ENCODE data around the gene ANOS1.
A peak's percentile ranks its signal among the peaks of the same experiment; 100 is the strongest.
"Not testable (repeated sequence)": the region's sequence is repeated elsewhere in the genome, so short reads cannot be mapped to it uniquely, and the experiment has no call there.

Gene ANOS1, protein sequence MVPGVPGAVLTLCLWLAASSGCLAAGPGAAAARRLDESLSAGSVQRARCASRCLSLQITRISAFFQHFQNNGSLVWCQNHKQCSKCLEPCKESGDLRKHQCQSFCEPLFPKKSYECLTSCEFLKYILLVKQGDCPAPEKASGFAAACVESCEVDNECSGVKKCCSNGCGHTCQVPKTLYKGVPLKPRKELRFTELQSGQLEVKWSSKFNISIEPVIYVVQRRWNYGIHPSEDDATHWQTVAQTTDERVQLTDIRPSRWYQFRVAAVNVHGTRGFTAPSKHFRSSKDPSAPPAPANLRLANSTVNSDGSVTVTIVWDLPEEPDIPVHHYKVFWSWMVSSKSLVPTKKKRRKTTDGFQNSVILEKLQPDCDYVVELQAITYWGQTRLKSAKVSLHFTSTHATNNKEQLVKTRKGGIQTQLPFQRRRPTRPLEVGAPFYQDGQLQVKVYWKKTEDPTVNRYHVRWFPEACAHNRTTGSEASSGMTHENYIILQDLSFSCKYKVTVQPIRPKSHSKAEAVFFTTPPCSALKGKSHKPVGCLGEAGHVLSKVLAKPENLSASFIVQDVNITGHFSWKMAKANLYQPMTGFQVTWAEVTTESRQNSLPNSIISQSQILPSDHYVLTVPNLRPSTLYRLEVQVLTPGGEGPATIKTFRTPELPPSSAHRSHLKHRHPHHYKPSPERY

DNA sequence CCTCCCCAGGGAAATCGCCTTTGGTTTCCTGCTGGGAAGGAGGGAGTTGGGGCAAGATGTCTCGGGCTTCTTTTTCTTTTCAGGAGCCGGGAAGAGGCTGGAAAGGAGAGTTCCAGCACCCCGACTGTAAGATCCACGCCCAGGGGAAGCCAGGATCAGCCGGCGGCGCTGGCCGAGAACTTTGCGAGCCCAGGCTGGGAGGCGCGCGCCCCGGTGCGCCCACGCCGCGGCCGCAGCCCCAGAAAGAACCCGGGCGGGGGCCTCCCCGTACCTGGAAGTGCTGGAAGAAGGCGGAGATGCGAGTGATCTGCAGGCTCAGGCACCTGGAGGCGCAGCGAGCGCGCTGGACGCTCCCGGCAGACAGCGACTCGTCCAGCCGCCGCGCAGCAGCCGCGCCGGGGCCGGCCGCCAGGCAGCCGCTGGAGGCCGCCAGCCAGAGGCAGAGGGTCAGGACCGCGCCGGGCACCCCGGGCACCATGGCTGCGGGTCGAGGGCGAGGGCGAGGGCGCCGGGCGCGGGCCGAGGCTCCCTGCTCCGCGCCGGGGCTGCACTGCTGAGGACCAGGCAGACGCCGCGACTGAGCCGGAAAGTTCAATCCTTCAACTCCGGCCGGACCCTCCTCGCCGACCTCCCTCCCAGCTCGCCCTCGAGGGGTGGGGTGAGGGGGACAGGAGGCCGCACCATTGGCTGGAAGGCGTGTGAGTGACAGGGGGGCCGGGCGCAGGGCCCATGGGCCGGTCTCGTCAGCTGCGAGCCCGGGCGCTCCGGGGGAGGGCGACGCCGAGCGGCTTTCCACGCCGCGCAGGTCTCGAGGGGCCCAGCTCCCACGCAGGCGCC, at the start of gene ANOS1:
ANOS1 (minus strand) TSS at position 579 of the 837 bp plus-strand sequence; CDS start at position 478, 101 bp downstream.
- no peak for DNase-seq (ENCODE audit: low spot score)

DNA sequence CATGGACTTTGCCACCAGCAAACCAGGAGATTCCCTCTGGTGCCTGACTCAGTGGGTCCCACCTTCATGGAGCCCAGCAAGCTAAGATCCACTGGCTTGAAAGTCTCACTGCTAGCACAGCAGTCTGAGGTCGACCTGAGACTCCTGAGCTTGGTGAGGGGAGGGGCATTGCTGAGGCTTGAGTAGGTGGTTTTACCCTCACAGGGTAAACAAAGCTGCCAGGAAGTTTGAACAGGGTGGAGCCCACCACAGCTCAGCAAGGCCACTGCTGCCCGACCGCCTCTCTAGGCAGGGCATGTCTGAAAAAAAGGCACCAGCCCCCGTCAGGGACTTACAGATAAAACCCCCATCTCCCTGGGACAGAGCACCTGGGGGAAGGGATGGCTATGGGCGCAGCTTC, 41.2 kb upstream of the ANOS1 start:
- DNase-seq (ENCODE audit: low spot score), result no peak

DNA sequence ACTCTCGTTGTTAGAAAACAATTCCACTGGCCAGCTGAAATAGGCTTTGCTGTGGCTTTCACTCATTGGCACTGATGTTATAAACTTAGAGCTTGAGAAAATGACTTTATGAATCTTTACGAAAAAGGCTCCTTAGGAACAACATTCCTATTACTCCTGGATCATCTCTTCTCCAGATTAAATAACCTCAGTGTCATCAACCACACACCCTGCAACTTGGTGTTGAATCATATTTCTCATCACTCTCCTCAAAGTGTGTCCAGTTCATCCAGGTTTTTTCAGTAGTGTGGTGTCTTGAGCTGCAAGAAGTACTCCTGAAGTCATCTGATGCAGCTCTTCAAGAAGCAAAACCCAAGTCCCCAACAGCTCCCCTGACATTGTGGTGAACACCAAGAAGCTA, 28.1 kb upstream of the ANOS1 start:
- DNase-seq (ENCODE audit: low spot score), result no peak

DNA sequence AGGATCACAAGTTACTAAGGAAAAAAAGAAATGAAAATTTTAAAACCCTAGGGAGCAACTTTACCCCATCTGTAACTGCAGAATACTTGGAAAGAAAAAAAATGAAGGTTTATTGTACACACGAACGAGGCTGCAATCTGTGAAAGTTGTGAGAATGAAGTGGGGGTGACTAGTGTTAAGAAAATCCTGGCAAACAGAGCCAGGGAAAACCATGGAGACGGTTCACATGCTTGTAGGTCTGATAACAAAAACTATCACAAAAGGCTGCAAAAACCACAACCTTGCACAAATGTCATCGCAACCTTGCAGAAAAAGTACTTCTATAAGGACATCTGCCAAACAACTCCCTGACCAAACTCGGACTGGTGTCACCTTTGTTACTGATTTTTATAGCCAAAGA, 26.8 kb upstream of the ANOS1 start:
- DNase-seq (ENCODE audit: low spot score), result not testable (repeated sequence)

DNA sequence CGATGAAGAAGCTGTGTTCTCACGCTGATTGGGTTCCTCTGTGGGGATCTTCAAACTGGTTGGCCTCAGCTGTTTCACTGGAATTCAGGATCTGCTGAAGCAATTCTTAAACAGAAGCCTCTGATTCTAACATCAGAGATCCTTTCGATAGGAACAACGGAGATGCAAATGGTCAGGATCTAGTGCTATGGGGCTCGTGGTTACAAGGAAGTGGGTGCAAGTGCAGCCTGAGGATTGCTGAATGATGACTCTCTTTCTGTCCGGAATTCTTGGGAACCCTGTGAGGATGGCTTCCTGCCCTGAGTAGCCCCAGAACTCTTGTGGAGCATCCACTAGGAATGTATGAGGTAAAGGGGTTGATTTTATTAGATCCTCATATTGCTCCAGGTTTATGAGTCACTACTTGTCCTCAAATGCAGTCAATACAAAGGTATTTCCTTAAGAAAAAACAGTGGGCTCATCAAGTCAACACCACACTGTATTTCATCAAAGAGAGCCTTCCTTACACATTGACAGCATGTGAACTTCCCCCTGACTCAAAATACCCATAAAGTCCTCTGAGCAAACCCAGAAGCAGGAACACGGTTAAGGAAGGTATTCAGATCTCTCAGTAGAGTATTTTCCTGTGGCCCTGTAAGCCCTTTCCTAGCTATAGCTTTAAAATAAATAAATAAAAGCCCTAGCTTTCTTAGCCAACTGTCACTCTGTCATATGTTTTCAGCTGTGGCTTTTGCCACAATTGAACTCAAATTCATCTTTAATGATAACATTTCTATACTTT, 25.9 kb upstream of the ANOS1 start:
- DNase-seq (ENCODE audit: low spot score), result not testable (repeated sequence)

DNA sequence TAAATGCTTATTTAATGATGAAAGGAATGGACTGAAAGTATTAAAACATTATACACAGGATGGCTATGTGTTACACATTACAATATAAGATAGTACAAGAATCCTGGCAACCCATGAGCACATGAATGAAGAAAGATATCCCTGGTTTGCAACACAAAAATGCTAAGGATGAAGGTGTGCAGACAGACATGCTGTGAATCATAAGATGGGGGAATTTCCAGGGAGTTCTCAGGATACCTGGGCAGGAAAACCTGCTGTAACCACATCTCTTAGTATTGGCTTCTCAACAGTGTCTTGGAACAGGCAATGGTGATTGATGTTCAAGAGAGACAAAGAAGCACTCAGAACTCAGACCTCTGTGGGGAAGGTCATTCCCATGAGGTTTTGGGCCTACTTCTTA, 23.9 kb upstream of the ANOS1 start:
- no peak for DNase-seq (ENCODE audit: low spot score)

DNA sequence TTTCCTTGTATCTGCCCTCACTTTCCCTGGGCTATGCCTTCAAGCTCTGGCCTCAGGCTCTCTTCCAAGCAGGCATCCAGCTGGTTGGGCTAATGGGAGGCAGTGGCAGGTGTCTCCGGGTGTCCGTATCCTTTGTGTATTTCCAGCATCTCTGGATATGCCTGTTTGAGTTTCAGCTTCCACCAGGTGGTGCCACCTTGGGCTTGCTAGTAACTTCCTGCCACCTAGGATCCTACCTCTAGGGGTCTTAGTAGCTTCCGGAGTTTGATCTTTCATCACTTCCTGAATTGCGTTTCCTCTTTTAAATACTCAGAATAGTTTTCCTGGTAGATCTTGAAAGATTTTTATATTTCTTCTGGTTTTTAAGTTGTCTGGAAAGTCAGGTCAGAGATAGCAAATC, 23.2 kb upstream of the ANOS1 start:
- DNase-seq (ENCODE audit: low spot score), result no peak

DNA sequence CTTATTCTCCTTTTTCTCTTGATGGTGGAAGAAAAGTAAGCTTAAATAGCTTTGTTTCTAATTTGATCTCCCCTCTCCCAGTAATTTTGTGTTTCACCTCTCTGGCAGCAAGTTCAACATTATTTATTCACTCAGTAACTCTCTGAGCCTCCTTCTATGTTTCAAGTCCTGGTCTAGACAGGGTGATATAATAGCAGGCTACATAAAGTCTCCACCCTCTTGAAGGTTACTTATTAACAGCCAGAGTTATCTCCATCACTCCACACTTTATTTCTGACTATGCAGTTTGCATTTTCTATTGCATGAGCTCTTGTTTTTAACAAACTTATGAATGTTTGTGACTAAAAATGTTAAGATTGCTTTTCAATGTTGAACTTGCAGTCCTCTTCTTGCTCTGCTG, 17.8 kb upstream of the ANOS1 start:
- no peak for DNase-seq (ENCODE audit: low spot score)

DNA sequence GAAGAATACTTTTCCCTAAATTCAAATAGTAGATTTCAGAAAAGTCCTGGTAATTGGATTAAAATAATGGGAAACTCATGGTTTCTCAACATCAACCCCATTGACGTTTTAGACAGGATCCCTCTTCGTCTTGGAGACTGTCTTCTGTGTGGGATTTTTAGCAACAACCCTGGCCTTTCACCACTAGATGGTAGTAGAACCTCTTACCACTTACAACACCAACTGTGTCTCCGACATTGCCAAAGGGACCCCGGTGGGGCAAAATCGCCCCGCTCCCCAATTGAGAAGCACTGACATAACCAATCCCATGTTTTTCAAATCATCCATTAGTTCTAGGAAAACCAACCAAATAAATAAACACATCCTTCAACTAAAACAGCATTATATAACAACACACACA, 16.9 kb upstream of the ANOS1 start:
- DNase-seq (ENCODE audit: low spot score), result no peak

DNA sequence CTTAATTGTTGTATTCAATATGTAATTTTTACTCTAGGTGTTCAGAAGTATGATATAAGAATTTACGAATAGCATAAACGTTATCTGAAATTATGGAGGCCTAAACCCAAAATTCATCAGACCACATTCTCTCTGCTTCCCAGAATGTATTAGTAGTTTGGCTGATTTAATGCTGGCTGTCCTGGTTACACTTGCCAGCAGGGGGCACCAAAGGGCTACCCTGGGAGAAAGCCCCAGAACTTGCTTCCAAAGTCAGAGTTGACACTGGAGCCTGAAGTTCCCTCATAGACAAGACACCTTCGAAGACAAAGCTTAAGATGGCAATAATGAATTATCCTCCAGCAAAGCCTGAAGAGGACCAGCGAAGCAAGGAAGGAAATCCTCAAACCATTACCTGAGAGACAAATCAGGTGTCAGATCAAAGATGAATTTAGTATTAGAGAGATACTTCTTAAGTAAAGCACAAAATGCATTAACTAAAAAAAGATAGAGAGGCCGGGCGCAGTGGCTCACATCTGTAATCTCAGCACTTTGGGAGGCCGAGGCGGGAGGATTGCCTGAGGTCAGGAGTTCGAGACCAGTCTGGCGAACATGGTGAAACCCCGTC, 11.3 kb upstream of the ANOS1 start:
- DNase-seq (ENCODE audit: low spot score), result peak; percentile 33

DNA sequence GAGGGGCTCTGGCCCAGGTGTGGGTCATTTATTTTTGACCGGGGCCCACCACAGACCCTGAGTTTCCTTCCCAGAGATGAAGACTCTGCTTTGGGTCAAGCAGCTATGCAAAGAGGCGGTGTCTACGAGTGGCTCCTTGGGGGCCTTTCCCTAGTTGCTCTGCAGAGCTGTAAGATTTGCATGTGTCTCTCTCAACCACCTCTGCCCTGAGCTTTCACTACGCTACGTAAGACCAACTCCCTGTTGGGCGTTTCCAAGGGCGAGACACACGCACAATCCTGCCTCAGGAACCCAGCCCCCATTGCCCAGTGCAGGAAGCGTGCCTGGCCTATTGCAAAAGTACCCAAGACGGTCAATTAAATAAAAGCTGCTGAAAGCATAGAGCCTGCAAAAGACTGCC, 10.0 kb upstream of the ANOS1 start:
- DNase-seq (ENCODE audit: low spot score), result no peak

DNA sequence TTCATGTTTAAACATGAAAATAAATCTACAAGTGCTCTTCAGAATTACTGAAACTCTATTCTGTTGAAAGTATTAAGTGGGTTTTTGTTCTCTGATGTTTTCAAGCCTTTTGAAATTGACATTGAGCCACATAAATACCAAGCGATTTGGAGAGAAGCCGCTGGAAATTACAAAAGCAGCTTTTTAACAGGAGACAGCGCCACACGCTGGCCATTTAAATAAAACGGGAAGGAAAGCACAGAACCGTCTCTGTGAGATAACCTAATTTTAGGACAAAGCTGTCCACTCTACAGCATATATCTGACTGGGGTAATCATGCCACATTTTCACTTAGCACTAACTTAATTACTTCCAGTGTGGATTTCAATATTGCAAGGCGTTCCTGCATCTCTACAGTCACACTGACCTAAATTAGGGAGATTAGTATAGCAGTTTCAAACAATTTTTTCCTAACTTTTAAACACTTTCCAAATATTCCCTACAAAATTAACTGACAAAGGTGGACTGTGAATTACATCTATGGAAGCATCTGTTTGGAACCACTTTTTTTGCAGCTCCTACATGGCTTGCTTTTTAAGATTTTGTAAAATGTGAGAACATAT, 6.8 kb upstream of the ANOS1 start:
- DNase-seq (ENCODE audit: low spot score), result peak; percentile 1

DNA sequence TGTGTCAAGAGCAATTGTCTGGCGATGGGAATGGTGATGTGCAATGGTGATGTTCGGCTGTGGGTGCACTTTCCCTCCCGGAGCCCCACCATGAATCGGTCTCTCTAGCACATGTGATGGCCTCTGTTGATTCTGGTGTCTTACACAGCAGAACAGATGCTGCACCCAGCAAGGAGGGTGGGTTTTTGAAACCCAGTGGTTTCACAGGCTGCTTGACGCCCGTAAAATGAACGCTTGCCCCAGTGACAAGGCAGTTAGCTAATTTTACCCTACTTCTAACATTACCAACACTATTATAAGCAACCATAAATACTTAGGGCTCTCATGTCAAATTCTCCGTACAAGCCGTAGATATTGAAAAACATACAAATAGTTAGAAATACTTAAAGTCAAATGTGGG, 5.9 kb upstream of the ANOS1 start:
- DNase-seq (ENCODE audit: low spot score), result no peak

DNA sequence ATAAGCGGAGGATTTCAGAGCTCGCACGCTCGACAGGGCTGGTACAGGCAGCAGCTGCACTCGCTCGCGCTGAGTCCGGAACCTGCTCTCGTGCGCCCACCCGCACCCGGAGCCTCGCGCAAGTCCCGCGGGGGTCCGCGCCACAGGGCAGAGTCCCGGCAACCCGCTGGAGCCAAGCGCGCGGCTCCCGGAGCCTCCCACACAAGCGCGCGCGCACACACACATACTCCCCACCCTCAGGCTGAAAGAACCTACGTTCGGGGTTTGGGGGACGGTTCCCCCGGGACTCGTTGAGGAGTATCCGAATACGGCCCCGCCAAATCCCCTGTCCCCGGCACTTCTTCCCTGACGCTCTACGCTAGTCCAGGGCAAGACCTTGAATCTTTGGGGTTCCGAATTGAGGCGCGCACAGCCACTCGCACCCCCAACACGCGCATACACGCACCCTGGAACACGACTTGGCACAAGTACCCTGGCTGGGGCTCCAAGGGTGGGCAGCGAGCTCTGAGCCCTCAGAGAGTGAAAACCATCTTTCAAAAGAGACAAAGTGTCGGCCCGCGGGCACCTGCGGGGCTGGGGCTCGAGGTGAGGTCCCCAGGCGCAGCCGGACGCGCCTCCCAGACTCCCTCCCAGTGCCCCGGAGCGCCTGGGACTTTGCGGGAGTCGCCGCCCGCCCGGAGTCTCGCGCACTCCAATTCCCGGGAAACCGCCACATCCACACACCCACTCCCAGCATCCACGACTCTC, 952 bp downstream of the ANOS1 start:
- no peak for DNase-seq (ENCODE audit: low spot score)

DNA sequence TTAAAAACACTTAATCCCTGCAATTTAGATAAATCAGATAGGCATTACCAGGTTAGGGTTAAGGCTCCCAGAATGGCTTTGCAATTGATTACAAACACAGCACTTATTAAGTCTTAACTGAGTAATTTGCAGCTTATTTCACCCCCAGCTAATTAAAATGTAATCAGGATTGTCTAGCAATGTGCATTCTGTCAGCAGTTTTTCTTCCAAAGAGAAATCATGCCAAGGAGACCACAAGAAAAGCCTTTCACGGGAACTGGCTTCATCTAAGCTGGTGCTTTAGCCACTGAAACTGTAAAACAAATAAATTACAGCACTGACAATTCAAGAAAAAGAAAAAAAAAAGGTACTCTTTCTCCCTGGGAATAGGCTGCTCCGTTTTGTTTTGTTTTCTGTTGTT, 2.1 kb downstream of the ANOS1 start:
- no peak for DNase-seq (ENCODE audit: low spot score)

DNA sequence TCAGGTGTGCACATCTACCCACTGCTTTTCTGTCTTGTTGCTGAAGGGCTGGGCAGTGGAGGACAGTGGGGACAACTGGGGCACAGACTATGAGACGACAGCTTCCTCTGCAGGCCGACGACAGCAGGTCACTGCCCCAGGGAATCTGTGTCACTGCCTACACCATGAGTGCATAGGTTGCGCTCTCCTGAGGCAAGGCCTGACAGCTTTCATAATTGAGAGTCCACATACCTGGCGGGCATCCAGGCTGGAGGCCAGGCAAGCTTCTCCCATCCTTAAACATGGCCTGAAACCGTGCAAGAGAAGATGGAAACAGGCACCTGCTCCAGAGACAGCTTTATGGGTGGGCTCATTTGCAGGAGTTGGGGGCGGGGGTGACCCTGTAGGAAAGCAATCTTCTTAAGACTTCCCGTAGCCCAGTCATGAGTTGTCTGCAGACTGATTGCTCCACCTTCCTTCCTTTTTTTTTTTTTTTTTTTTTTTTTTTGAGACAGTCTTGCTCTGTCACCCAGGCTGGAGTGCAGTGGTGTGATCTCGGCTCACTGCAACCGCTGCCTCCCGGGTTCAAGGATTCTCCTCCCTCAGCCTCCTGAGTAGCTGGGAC, 2.9 kb downstream of the ANOS1 start:
- no peak for DNase-seq (ENCODE audit: low spot score)

DNA sequence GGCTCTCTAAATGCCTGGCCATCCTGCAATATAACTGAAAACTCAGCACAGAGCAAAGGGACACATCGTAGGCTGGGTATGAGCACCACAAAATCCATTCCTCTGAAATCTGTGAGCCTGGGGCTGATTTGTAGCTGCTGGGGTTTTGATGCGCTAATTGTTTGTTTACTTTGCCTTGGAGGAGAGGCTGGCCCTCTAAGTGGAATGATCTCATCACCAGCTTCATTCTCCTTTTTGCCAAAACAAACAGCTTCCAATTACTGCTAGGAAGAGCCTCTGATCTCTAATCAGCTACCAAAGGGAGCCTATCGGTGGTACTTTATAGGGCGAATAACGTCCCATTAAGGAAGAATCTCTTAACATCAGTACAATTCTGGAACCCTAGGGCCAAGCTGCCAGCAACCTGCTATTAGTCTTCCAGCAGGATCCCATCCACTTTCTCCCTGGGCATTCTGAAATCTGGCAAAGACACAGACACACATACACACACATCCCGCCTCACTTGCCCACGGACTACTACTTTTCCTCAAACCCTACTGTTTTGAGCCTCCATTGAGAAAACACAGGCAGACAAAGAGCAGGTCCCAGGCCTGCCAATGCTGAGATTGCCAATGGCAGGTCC, 5.8 kb downstream of the ANOS1 start:
- DNase-seq (ENCODE audit: low spot score), result no peak

DNA sequence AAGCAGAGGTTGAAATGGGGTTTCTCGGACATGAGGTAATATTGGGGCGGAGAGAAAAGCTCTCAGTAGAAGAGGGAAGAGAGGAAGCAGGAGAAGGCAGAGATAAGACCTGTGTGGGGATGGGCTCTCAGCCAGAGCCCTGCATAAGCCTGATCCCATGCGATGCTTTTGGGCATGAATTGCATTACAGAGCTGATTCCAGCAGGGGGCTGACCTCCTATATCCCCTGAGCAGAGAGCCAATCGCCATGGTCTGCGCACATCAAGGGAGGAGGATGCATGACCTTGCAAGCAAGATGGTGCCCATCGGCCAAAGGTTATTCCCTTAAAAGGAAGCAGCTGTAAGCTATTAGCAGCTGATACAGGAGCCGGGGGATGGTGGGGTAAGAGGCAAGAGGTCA, 7.6 kb downstream of the ANOS1 start:
- DNase-seq (ENCODE audit: low spot score), result no peak

DNA sequence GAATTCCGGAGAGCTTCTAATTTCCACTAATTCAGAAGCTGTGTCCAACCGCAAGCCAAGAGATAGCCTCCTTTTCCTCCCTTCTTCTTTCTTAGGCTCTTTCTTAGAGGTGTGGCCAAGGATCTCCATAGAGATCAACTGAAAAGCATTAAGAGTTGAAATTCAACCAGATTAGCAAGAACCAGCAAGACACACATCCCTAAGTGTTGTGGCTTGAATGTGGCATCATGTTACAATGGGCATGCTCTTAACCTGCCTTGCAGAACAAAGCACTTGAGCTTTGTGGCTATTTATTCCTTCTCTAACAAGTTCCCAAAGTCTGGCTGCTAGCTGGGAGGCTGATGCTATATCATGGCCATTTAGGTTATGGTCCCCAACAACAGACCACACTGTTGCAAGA, 10.4 kb downstream of the ANOS1 start:
- no peak for DNase-seq (ENCODE audit: low spot score)

DNA sequence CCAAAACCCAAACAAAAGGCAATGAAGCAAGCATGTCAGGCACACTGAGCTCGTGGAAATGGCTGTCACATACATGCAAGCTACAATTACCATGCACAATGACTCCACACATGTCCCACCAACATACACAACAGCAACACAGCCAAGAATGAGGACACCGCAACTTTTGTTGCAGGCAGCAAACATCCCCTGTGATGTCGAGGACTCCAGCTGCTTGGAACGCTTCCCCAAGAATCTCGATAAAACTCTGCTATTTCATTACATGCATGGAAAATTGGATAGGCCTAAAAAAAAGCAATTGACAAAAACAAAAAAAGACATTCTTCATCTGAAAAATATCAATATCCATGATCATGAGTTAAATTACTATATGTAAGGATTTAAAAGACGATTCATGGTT, 11.8 kb downstream of the ANOS1 start:
- DNase-seq (ENCODE audit: low spot score), result no peak
